NK-92 (cell line): ENCODE data around the gene CREB3L4.

Experiments used
- DNase-seq: peaks from one replicate; lab custom pipeline; 2025; ENCODE audit not compliant: unreplicated experiment; lab: John Stamatoyannopoulos, UW

CREB3L4 gene

GRCh38 chr1:153936011-153936802 is 31.5 kb upstream of the CREB3L4 start:
- DNase-seq = no peak

GRCh38 chr1:153937331-153937730 is 30.4 kb upstream of the CREB3L4 start:
- no peak for DNase-seq

GRCh38 chr1:153938996-153939395 is 28.7 kb upstream of the CREB3L4 start:
- DNase-seq = no peak

- no peak for DNase-seq
These were observed 28.2 kb upstream of the CREB3L4 start for GRCh38 chr1:153939476-153939875.

GRCh38 chr1:153940756-153941155 is 26.9 kb upstream of the CREB3L4 start:
- no peak for DNase-seq

- no peak for DNase-seq
These were observed 25.6 kb upstream of the CREB3L4 start for GRCh38 chr1:153941826-153942725.

GRCh38 chr1:153942766-153943549 is 24.7 kb upstream of the CREB3L4 start:
- no peak for DNase-seq

GRCh38 chr1:153944005-153944826 is 23.5 kb upstream of the CREB3L4 start:
- DNase-seq = no peak

GRCh38 chr1:153944827-153945117 is 22.9 kb upstream of the CREB3L4 start:
- no peak for DNase-seq

- no peak for DNase-seq
These were observed 22.4 kb upstream of the CREB3L4 start for GRCh38 chr1:153945131-153945794.

- DNase-seq = no peak
These were observed 21.7 kb upstream of the CREB3L4 start for GRCh38 chr1:153945795-153946621.

GRCh38 chr1:153946622-153947241 is 21.0 kb upstream of the CREB3L4 start, which contains the start of gene DENND4B:
Gene DENND4B (minus strand): TSS chr1:153946718. CDS start chr1:153944374, 2,344 bp downstream.
- no peak for DNase-seq

GRCh38 chr1:153951183-153951582 is 16.5 kb upstream of the CREB3L4 start:
- no peak for DNase-seq

- DNase-seq = no peak
These were observed 15.9 kb upstream of the CREB3L4 start for GRCh38 chr1:153951801-153952200.

- DNase-seq = no peak
These were observed 13.8 kb upstream of the CREB3L4 start for GRCh38 chr1:153953859-153954365.

GRCh38 chr1:153954826-153955225 is 12.9 kb upstream of the CREB3L4 start:
- DNase-seq = no peak

GRCh38 chr1:153956997-153957715 is 10.5 kb upstream of the CREB3L4 start:
- DNase-seq = no peak

- no peak for DNase-seq
These were observed 10.0 kb upstream of the CREB3L4 start for GRCh38 chr1:153957744-153958110.
